WTC11 (cell line): Measurements from ENCODE around the gene TRAPPC3L. TPM values are rescaled to one million over a fixed set of nuclear protein-coding genes. Genes with fewer than 3 reads are reported as not detected.

Experiments used
- ARID4B ChIP-seq: sonication (generic); formaldehyde crosslinking; IDR thresholded peaks from 2 replicates; pipeline ENCODE4 v1.8.0; 2023; ENCODE audit warnings: missing genetic modification reagents, mild to moderate bottlenecking, borderline replicate concordance
- ATF2 ChIP-seq: sonication (generic); formaldehyde crosslinking; IDR thresholded peaks from 2 replicates; pipeline ENCODE4 v1.8.1; 2022; ENCODE audit warnings: low read depth, missing genetic modification reagents, borderline replicate concordance
- ATF6 ChIP-seq: sonication (generic); formaldehyde crosslinking; IDR thresholded peaks from 2 replicates; pipeline ENCODE4 v1.8.1; 2023; ENCODE audit warnings: mild to moderate bottlenecking, missing genetic modification reagents
- CBFB ChIP-seq: sonication (generic); formaldehyde crosslinking; IDR thresholded peaks from 2 replicates; pipeline ENCODE4 v1.8.1; 2022; ENCODE audit warnings: mild to moderate bottlenecking, low read depth, missing genetic modification reagents
- CREB1 ChIP-seq: sonication (generic); formaldehyde crosslinking; IDR thresholded peaks from 2 replicates; pipeline ENCODE4 v1.8.0; 2023; ENCODE audit warnings: mild to moderate bottlenecking, missing genetic modification reagents
- CREM ChIP-seq: sonication (generic); formaldehyde crosslinking; IDR thresholded peaks from 2 replicates; pipeline ENCODE4 v1.8.1; 2022; ENCODE audit warnings: mild to moderate bottlenecking, missing genetic modification reagents, moderate library complexity
- E2F5 ChIP-seq: sonication (generic); formaldehyde crosslinking; IDR thresholded peaks from 2 replicates; pipeline ENCODE4 v1.8.1; 2022; ENCODE audit warnings: mild to moderate bottlenecking, moderate library complexity, missing genetic modification reagents
- ETV6 ChIP-seq: sonication (generic); formaldehyde crosslinking; IDR thresholded peaks from 2 replicates; pipeline ENCODE4 v1.8.1; 2022; ENCODE audit warnings: mild to moderate bottlenecking, missing genetic modification reagents
- FOXP1 ChIP-seq: sonication (generic); formaldehyde crosslinking; IDR thresholded peaks from 2 replicates; pipeline ENCODE4 v1.8.0; 2022; ENCODE audit warnings: missing genetic modification reagents, mild to moderate bottlenecking, moderate library complexity, borderline replicate concordance
- FOXP4 ChIP-seq: sonication (generic); formaldehyde crosslinking; IDR thresholded peaks from 2 replicates; pipeline ENCODE4 v1.8.0; 2022; ENCODE audit warnings: mild to moderate bottlenecking, missing genetic modification reagents
- JUN ChIP-seq: sonication (generic); formaldehyde crosslinking; IDR thresholded peaks from 2 replicates; pipeline ENCODE4 v1.8.0; 2023; ENCODE audit warnings: mild to moderate bottlenecking, missing genetic modification reagents
- NFATC4 ChIP-seq: fragments of 250-450 bp; sonication (Bioruptor Pico); IDR thresholded peaks from 2 replicates; pipeline ENCODE4 v1.9.0; 2021; ENCODE audit warnings: mild to moderate bottlenecking
- NFYB ChIP-seq: sonication (generic); formaldehyde crosslinking; conservative IDR thresholded peaks from 2 replicates; pipeline ENCODE4 v1.8.0; 2022; ENCODE audit warnings: low read depth, missing genetic modification reagents
- RORB ChIP-seq: fragments of 250-450 bp; sonication (Bioruptor Pico); IDR thresholded peaks from 2 replicates; pipeline ENCODE4 v1.9.0; 2021; ENCODE audit warnings: mild to moderate bottlenecking
- STAT6 ChIP-seq: sonication (generic); formaldehyde crosslinking; conservative IDR thresholded peaks from 2 replicates; pipeline ENCODE4 v1.8.1; 2023; ENCODE audit warnings: mild to moderate bottlenecking, low read depth, missing genetic modification reagents, moderate library complexity
- TEAD1 ChIP-seq: sonication (generic); formaldehyde crosslinking; IDR thresholded peaks from 2 replicates; pipeline ENCODE4 v1.8.0; 2022; ENCODE audit warnings: mild to moderate bottlenecking, missing genetic modification reagents
- ZBTB21 ChIP-seq: sonication (generic); formaldehyde crosslinking; IDR thresholded peaks from 2 replicates; pipeline ENCODE4 v1.8.1; 2023; ENCODE audit warnings: mild to moderate bottlenecking, missing genetic modification reagents, borderline replicate concordance
- ZNF425 ChIP-seq: fragments of 250-450 bp; sonication (Bioruptor Pico); conservative IDR thresholded peaks from 2 replicates; pipeline ENCODE4 v1.9.0; 2021; ENCODE audit warnings: mild to moderate bottlenecking
- total RNA-seq: library from RNA; stranded (reverse); gene quantifications from 3 replicates; pipeline ENCODE4 v1.2.3, GENCODE V29; 2021
- TF ChIP-seq, protein P1 (sequence below): fragments of 250-450 bp; sonication (Bioruptor Pico); IDR thresholded peaks from 2 replicates; pipeline ENCODE4 v1.9.0; 2021; ENCODE audit warnings: moderate library complexity, mild to moderate bottlenecking, inconsistent platforms, borderline replicate concordance

TRAPPC3L gene
- total RNA-seq, 1 experiment from 2014 or later: not detected

GRCh38 chr6:116461932-116462885, 83.3 kb downstream of the TRAPPC3L start (continued):
- TF ChIP-seq, protein P1, sequence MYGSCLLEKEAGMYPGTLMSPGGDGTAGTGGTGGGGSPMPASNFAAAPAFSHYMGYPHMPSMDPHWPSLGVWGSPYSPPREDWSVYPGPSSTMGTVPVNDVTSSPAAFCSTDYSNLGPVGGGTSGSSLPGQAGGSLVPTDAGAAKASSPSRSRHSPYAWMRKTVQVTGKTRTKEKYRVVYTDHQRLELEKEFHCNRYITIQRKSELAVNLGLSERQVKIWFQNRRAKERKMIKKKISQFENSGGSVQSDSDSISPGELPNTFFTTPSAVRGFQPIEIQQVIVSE (CRISPR knock-in tag): no peak
- TF ChIP-seq JUN (CRISPR knock-in tag) (peak; percentile 45; the same call in 1 of the 2 replicates), ATF2 (CRISPR knock-in tag) (peak; percentile 60; the same call in 1 of the 2 replicates), CREB1 (peak; percentile 54; the same call in 1 of the 2 replicates), STAT6 (peak; percentile 78; the same call in 1 of the 2 replicates), NFYB (peak; percentile 27; the same call in 1 of the 2 replicates), ETV6 (CRISPR knock-in tag) (peak; percentile 96; the same call in 1 of the 2 replicates), E2F5 (CRISPR knock-in tag) (peak; percentile 98), CREM (CRISPR knock-in tag) (peak; percentile 92), RORB (CRISPR knock-in tag) (no peak), ARID4B (CRISPR knock-in tag) (peak; percentile 91), FOXP4 (CRISPR knock-in tag) (peak; percentile 98), ZNF425 (CRISPR knock-in tag) (no peak), TEAD1 (CRISPR knock-in tag) (peak; percentile 98), NFATC4 (no peak), ZBTB21 (CRISPR knock-in tag) (peak; percentile 71; the same call in 1 of the 2 replicates), ATF6 (CRISPR knock-in tag) (no peak), CBFB (CRISPR knock-in tag) (peak; percentile 82; the same call in 1 of the 2 replicates), FOXP1 (CRISPR knock-in tag) (peak; percentile 99)
